BJ (cell line): ENCODE data around the gene NR2F1-AS1. TPM values are rescaled to one million over a fixed set of nuclear protein-coding genes. Genes with fewer than 3 reads are reported as not detected.

Experiments used
- CTCF ChIA-PET: fragments of 350-600 bp; formaldehyde crosslinking; extraction: SDS; loops from one replicate; lab custom pipeline; 2021; ENCODE audit warnings: antibody characterized with exemption, inconsistent platforms; lab: Yijun Ruan, JAX
- POLR2A ChIA-PET: fragments of 300-600 bp; sonication (Branson Sonifier 250); formaldehyde crosslinking; extraction: SDS; loops from one replicate; lab custom pipeline; 2021; ENCODE audit warnings: antibody characterized with exemption; lab: Charles Lee
- DNase-seq: peaks from one replicate; pipeline ENCODE4 v3.0.0-alpha.2; 2011; ENCODE audit warnings: low read depth
- H3K27me3 ChIP-seq: 2 replicates; pipeline ENCODE4 v1.6.0; 2011; ENCODE audit warnings: low read length; ENCODE audit not compliant: control insufficient read depth, insufficient read depth
- H3K36me3 ChIP-seq: 2 replicates; pipeline ENCODE4 v1.5.1; 2011; ENCODE audit warnings: low read length; ENCODE audit not compliant: control insufficient read depth, insufficient read depth
- H3K4me3 ChIP-seq: 2 replicates; pipeline ENCODE4 v1.5.1; 2011; ENCODE audit warnings: low read depth, mild to moderate bottlenecking, control low read depth, low read length
- CTCF ChIP-seq: IDR thresholded peaks from 2 replicates; pipeline ENCODE4 v1.5.1; 2011; ENCODE audit warnings: low read depth, mild to moderate bottlenecking, control low read depth, inconsistent platforms, low read length, moderate library complexity; ENCODE audit not compliant: insufficient read depth
- polyA plus RNA-seq: library from polyadenylated mRNA; depleted of rRNA; stranded (reverse); fragments of >200 nt; gene quantifications from 2 replicates; pipeline ENCODE4 v1.2.3, GENCODE V29; 2011

The NR2F1-AS1 gene
- polyA plus RNA-seq, 1 experiment = 13.7 TPM

- DNase-seq = no peak
- peak overlapping the region; percentile 75 for H3K4me3 ChIP-seq
- no peaks in the 10 kb centered on the region for H3K27me3 ChIP-seq
- TF ChIP-seq CTCF = no peak
- peaks cover 9% of the 10 kb centered on the region for H3K36me3 ChIP-seq
- ChIA-PET POLR2A (interaction anchor here (1.1 kb wide), 1 partner anchor 203 kb away, joined by 4 read pairs; no protein-coding TSS in a partner anchor), CTCF (interaction anchor here (1.0 to 2.0 kb wide), 4 partner anchors 14 to 1137 kb away, joined by 3 to 5 read pairs (median 4); no protein-coding TSS in a partner anchor)
Observed at GRCh38 chr5:93585767-93586385, 4.9 kb upstream of the NR2F1-AS1 start.

GRCh38 chr5:93585041-93585766, 4.2 kb upstream of the NR2F1-AS1 start:
- no peak for DNase-seq
- H3K27me3 ChIP-seq = no peaks in the 10 kb centered on the region
- peak overlapping the region; percentile 75 for H3K4me3 ChIP-seq
- TF ChIP-seq CTCF = no peak
- ChIA-PET POLR2A (interaction anchor here (1.1 kb wide), 1 partner anchor 204 kb away, joined by 4 read pairs; no protein-coding TSS in a partner anchor), CTCF (interaction anchor here (1.0 to 2.0 kb wide), 5 partner anchors 15 to 1137 kb away, joined by 3 to 5 read pairs (median 4); no protein-coding TSS in a partner anchor)
- peaks cover 9% of the 10 kb centered on the region for H3K36me3 ChIP-seq

- TF ChIP-seq CTCF = no peak
Observed at GRCh38 chr5:93584596-93585040, 3.6 kb upstream of the NR2F1-AS1 start.

GRCh38 chr5:93583768-93584595, 3.0 kb upstream of the NR2F1-AS1 start:
- Histone ChIP-seq H3K4me3 (peak overlapping the region; percentile 75), H3K27me3 (no peaks in the 10 kb centered on the region), H3K36me3 (peaks cover 9% of the 10 kb centered on the region)
- ChIA-PET POLR2A (interaction anchor here (0.6 kb wide), 1 partner anchor 1202 kb away, joined by 15 read pairs; no protein-coding TSS in a partner anchor), CTCF (interaction anchor here (0.9 to 1.7 kb wide), 5 partner anchors 12 to 419 kb away, joined by 3 to 5 read pairs (median 4); no protein-coding TSS in a partner anchor)
- TF ChIP-seq CTCF = no peak
- no peak for DNase-seq

More at GRCh38 chr5:93584596-93585040, 3.6 kb upstream of the NR2F1-AS1 start:
- peak overlapping the region; percentile 75 for H3K4me3 ChIP-seq
- no peak for DNase-seq
- POLR2A ChIA-PET = interaction anchor here (0.6 kb wide), 1 partner anchor 1201 kb away, joined by 15 read pairs; no protein-coding TSS in a partner anchor
- CTCF ChIA-PET = interaction anchor here (1.0 to 2.0 kb wide), 4 partner anchors 17 to 217 kb away, joined by 4 to 5 read pairs (median 4); no protein-coding TSS in a partner anchor
- no peaks in the 10 kb centered on the region for H3K27me3 ChIP-seq
- H3K36me3 ChIP-seq = peaks cover 9% of the 10 kb centered on the region
